HG02870 (cell line): Measurements from ENCODE around the gene TTLL4.

Experiments
- ATAC-seq: cut with Tn5 transposase; IDR thresholded peaks from one replicate; pipeline ENCODE4 v1.9.1; 2021; ENCODE audit warnings: mild to moderate bottlenecking, moderate library complexity; ENCODE audit not compliant: unreplicated experiment

The TTLL4 gene

GRCh38 chr2:218781691-218782527, 71.3 kb downstream of the TTLL4 start, which contains the start of gene CYP27A1:
TSS of gene CYP27A1 (plus strand) at chr2:218782147. CDS start at chr2:218782183, 36 bp downstream.
- no peak for ATAC-seq

GRCh38 chr2:218782528-218782844, 71.9 kb downstream of the TTLL4 start:
- ATAC-seq, result no peak

- ATAC-seq, result no peak
Observed at GRCh38 chr2:218783688-218784087, 73.1 kb downstream of the TTLL4 start.

GRCh38 chr2:218785103-218785502, 74.5 kb downstream of the TTLL4 start:
- no peak for ATAC-seq

GRCh38 chr2:218786133-218786532, 75.5 kb downstream of the TTLL4 start:
- ATAC-seq, result no peak

- ATAC-seq, result no peak
Observed at GRCh38 chr2:218788529-218789255, 78.1 kb downstream of the TTLL4 start.

GRCh38 chr2:218792433-218792832, 81.8 kb downstream of the TTLL4 start:
- ATAC-seq, result no peak

GRCh38 chr2:218796691-218797090, 86.1 kb downstream of the TTLL4 start:
- no peak for ATAC-seq

GRCh38 chr2:218798767-218799504, 88.3 kb downstream of the TTLL4 start:
- no peak for ATAC-seq

GRCh38 chr2:218799990-218800389, 89.4 kb downstream of the TTLL4 start:
- ATAC-seq, result no peak

- no peak for ATAC-seq
Observed at GRCh38 chr2:218802386-218802994, 91.9 kb downstream of the TTLL4 start.

GRCh38 chr2:218804817-218805216, 94.2 kb downstream of the TTLL4 start:
- no peak for ATAC-seq
